GM19023 (cell line): ENCODE measurements around the gene SYPL2.

Source experiments
- ATAC-seq: cut with Tn5 transposase; IDR thresholded peaks from one replicate; pipeline ENCODE4 v1.9.1; 2021; ENCODE audit warnings: mild to moderate bottlenecking, moderate library complexity; ENCODE audit not compliant: unreplicated experiment

Gene SYPL2

GRCh38 chr1:109490934-109491302 lies 24.6 kb downstream of the SYPL2 start:
- no peak for ATAC-seq

- no peak for ATAC-seq
These were observed 25.0 kb downstream of the SYPL2 start for GRCh38 chr1:109491372-109491771.

GRCh38 chr1:109492779-109493178 lies 26.4 kb downstream of the SYPL2 start:
- ATAC-seq: no peak

- no peak for ATAC-seq
These were observed 26.9 kb downstream of the SYPL2 start for GRCh38 chr1:109493227-109493626.

GRCh38 chr1:109493805-109494539 lies 27.6 kb downstream of the SYPL2 start, which contains the start of gene CYB561D1:
TSS of gene CYB561D1 (plus strand) at chr1:109494094. CDS start at chr1:109494140, 46 bp downstream.
- peak; percentile 89 for ATAC-seq

- ATAC-seq: no peak
These were observed 29.4 kb downstream of the SYPL2 start for GRCh38 chr1:109495738-109496137.

- no peak for ATAC-seq
These were observed 31.3 kb downstream of the SYPL2 start for GRCh38 chr1:109497449-109498160.

GRCh38 chr1:109498161-109498801 lies 31.9 kb downstream of the SYPL2 start:
- ATAC-seq: no peak

- no peak for ATAC-seq
These were observed 32.7 kb downstream of the SYPL2 start for GRCh38 chr1:109499081-109499480.

- no peak for ATAC-seq
These were observed 33.6 kb downstream of the SYPL2 start for GRCh38 chr1:109499661-109500536.

GRCh38 chr1:109500941-109501381 lies 34.6 kb downstream of the SYPL2 start:
- ATAC-seq: no peak

GRCh38 chr1:109501644-109502363 lies 35.5 kb downstream of the SYPL2 start:
- ATAC-seq: no peak

- ATAC-seq: no peak
These were observed 36.1 kb downstream of the SYPL2 start for GRCh38 chr1:109502364-109502851.

GRCh38 chr1:109503935-109504334 lies 37.6 kb downstream of the SYPL2 start:
- no peak for ATAC-seq

GRCh38 chr1:109504974-109505373 lies 38.6 kb downstream of the SYPL2 start:
- ATAC-seq: no peak

GRCh38 chr1:109508001-109508872 lies 41.9 kb downstream of the SYPL2 start:
- ATAC-seq: no peak

GRCh38 chr1:109508873-109509175 lies 42.5 kb downstream of the SYPL2 start:
- no peak for ATAC-seq

GRCh38 chr1:109509176-109510134 lies 43.1 kb downstream of the SYPL2 start, which contains the start of gene AMIGO1:
TSS of gene AMIGO1 (minus strand) at chr1:109509727. CDS start at chr1:109508912, 815 bp downstream.
- ATAC-seq: peak; percentile 55
